Lung microvascular endothelial cell (primary cell): ENCODE results near the gene DTL. TPM values are rescaled to one million over a fixed set of nuclear protein-coding genes. Genes with fewer than 3 reads are reported as not detected.

ENCODE experiments used
- DNase-seq, 2 donors: peaks; one replicate each; pipeline versions ENCODE4 v3.0.0 to v3.0.0-alpha.2; 2010; ENCODE audit warnings: low read depth in 2 of 2
- total RNA-seq: library from RNA; depleted of rRNA; stranded (reverse); fragments of >200 nt; gene quantifications from 2 replicates; pipeline ENCODE4 v1.2.1, GENCODE V29; 2014

Gene DTL
- total RNA-seq, 1 donor from 2014 or later: 4.0 TPM

- no peak for DNase-seq
These were observed 56.0 kb downstream of the DTL start for GRCh38 chr1:212091438-212092121.

- no peak for DNase-seq
These were observed 61.8 kb downstream of the DTL start for GRCh38 chr1:212097360-212097759.

- no peak for DNase-seq
These were observed 62.8 kb downstream of the DTL start for GRCh38 chr1:212098310-212098709.

- DNase-seq: no peak
These were observed 63.2 kb downstream of the DTL start for GRCh38 chr1:212098771-212099170.

- DNase-seq: no peak
These were observed 65.7 kb downstream of the DTL start for GRCh38 chr1:212101251-212101650.

GRCh38 chr1:212101735-212102134, 66.2 kb downstream of the DTL start:
- DNase-seq: no peak

- no peak for DNase-seq
These were observed 69.2 kb downstream of the DTL start for GRCh38 chr1:212104586-212105325.

- DNase-seq: no peak
These were observed 70.8 kb downstream of the DTL start for GRCh38 chr1:212106286-212106792.

GRCh38 chr1:212107481-212107880, 71.9 kb downstream of the DTL start:
- peak; percentile 21 to 67 for DNase-seq

- no peak for DNase-seq
These were observed 72.6 kb downstream of the DTL start for GRCh38 chr1:212108187-212108586.

- peak in 1 of 2 donors; percentile 10 for DNase-seq
These were observed 73.4 kb downstream of the DTL start for GRCh38 chr1:212108981-212109380.

- peak in 1 of 2 donors; percentile 16 for DNase-seq
These were observed 74.2 kb downstream of the DTL start for GRCh38 chr1:212109728-212110127.

GRCh38 chr1:212110617-212111016, 75.1 kb downstream of the DTL start:
- DNase-seq: peak in 1 of 2 donors; percentile 34

- no peak for DNase-seq
These were observed 76.0 kb downstream of the DTL start for GRCh38 chr1:212111536-212111935.

- no peak for DNase-seq
These were observed 78.2 kb downstream of the DTL start for GRCh38 chr1:212113706-212114105.

- DNase-seq: peak in 1 of 2 donors; percentile 60
These were observed 82.8 kb downstream of the DTL start for GRCh38 chr1:212118167-212118871.

- DNase-seq: no peak
These were observed 83.3 kb downstream of the DTL start for GRCh38 chr1:212118872-212119260.

- DNase-seq: no peak
These were observed 83.9 kb downstream of the DTL start for GRCh38 chr1:212119397-212119837.

- DNase-seq: no peak
These were observed 84.3 kb downstream of the DTL start for GRCh38 chr1:212119863-212120262.

GRCh38 chr1:212121779-212122178, 86.2 kb downstream of the DTL start:
- no peak for DNase-seq

- DNase-seq: peak in 1 of 2 donors; percentile 58
These were observed 89.4 kb downstream of the DTL start for GRCh38 chr1:212124690-212125582.
